Type B pancreatic cell (in vitro differentiated cells): Measurements from ENCODE around the gene SEH1L. TPM values are rescaled to one million over a fixed set of nuclear protein-coding genes. Genes with fewer than 3 reads are reported as not detected.

Experiments used
- DNase-seq: peaks from one replicate; pipeline ENCODE4 v3.0.0; 2021; ENCODE audit warnings: mixed read lengths; ENCODE audit not compliant: unreplicated experiment; ENCODE audit errors: extremely low spot score
- H3K27ac Mint-ChIP-seq: 2 replicates; pipeline ENCODE4 v1.8.0; 2021; ENCODE audit warnings: mild to moderate bottlenecking, mixed read lengths
- H3K27me3 Mint-ChIP-seq: 2 replicates; pipeline ENCODE4 v1.8.0; 2021; ENCODE audit warnings: mixed read lengths
- H3K36me3 Mint-ChIP-seq: 2 replicates; pipeline ENCODE4 v1.8.0; 2021; ENCODE audit warnings: mixed read lengths
- H3K4me1 Mint-ChIP-seq: one replicate; pipeline ENCODE4 v1.8.0; 2021; ENCODE audit warnings: mixed read lengths; ENCODE audit not compliant: unreplicated experiment
- H3K4me3 Mint-ChIP-seq: 2 replicates; pipeline ENCODE4 v1.8.0; 2021; ENCODE audit warnings: mild to moderate bottlenecking, mixed read lengths
- H3K9me3 Mint-ChIP-seq: 2 replicates; pipeline ENCODE4 v1.8.0; 2021; ENCODE audit warnings: mixed read lengths
- total RNA-seq: library from RNA; stranded (reverse); gene quantifications from 2 replicates; pipeline ENCODE4 v1.2.1, GENCODE V29; 2021; ENCODE audit warnings: low replicate concordance
- TF ChIP-seq, protein P1 (sequence below): fragments of 200-600 bp; sonication (generic); conservative IDR thresholded peaks from 2 replicates; pipeline ENCODE4 v1.5.0; 2021; ENCODE audit warnings: antibody characterized with exemption, mild to moderate bottlenecking

SEH1L gene
- total RNA-seq, 1 donor from 2014 or later, result 39.1 TPM

DNA sequence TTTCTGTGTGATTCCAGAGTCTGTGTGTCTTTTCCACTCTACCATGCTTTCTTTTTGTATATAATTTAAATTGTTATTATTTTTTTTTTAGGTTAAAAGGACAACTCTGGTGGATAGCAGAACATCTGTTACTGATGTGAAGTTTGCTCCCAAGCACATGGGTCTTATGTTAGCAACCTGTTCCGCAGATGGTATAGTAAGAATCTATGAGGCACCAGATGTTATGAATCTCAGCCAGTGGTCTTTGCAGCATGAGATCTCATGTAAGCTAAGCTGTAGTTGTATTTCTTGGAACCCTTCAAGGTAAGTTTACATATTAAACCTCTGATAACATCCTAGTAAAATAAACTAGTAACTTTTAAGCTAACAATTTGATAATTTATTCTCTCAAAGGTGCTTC is 15.3 kb downstream of the SEH1L start:
- H3K27me3 Mint-ChIP-seq, result no peaks in the 10 kb centered on the region
- peaks cover 4% of the 10 kb centered on the region for H3K4me1 Mint-ChIP-seq
- H3K27ac Mint-ChIP-seq, result no peak overlapping the region
- H3K9me3 Mint-ChIP-seq, result no peaks in the 10 kb centered on the region
- H3K36me3 Mint-ChIP-seq, result peaks cover 38% of the 10 kb centered on the region
- H3K4me3 Mint-ChIP-seq, result no peak overlapping the region
- DNase-seq, result no peak
- TF ChIP-seq, protein P1, sequence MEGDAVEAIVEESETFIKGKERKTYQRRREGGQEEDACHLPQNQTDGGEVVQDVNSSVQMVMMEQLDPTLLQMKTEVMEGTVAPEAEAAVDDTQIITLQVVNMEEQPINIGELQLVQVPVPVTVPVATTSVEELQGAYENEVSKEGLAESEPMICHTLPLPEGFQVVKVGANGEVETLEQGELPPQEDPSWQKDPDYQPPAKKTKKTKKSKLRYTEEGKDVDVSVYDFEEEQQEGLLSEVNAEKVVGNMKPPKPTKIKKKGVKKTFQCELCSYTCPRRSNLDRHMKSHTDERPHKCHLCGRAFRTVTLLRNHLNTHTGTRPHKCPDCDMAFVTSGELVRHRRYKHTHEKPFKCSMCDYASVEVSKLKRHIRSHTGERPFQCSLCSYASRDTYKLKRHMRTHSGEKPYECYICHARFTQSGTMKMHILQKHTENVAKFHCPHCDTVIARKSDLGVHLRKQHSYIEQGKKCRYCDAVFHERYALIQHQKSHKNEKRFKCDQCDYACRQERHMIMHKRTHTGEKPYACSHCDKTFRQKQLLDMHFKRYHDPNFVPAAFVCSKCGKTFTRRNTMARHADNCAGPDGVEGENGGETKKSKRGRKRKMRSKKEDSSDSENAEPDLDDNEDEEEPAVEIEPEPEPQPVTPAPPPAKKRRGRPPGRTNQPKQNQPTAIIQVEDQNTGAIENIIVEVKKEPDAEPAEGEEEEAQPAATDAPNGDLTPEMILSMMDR, result no peak

DNA sequence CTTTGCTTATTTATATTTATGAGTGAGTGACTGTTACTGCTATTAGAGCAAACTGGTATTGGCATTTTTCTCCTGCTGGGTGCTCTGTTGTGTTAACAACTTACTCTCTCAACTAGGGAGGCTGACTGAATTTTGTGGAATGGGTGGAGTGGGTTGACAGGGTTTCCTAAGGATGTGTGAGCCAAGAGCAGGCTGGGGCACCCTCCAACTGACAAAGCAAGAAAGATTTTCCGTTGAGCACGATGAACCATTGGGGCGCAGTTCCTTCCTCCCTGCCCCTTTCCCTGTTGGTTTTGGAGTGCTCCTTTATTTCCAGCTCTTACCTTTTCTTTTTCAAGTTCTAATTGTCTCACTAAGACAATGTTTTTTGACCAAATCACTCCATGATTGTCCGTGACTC is 20.3 kb downstream of the SEH1L start:
- H3K4me1 Mint-ChIP-seq, result no peaks in the 10 kb centered on the region
- no peaks in the 10 kb centered on the region for H3K27me3 Mint-ChIP-seq
- TF ChIP-seq, protein P1, result no peak
- no peak overlapping the region for H3K4me3 Mint-ChIP-seq
- H3K27ac Mint-ChIP-seq, result no peak overlapping the region
- no peak for DNase-seq
- peaks cover 46% of the 10 kb centered on the region for H3K36me3 Mint-ChIP-seq
- H3K9me3 Mint-ChIP-seq, result no peaks in the 10 kb centered on the region

DNA sequence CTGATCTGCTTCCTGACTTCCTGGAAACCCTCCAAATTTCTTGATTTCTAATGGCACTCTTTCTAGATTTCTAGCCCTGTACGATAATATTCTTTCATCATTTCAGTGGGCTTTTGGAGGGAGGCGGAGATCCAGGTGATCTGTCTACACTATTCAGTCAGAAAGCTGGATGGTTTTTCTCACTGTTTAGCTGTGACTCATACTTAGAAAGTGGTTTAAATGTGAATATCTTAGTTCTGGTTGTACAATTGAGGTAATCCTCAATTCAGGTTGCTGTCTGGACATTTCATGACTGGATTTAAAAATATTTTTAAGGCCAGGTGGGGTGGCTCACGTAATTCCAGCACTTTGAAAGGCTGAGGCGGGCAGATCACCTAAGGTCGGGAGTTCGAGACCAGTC is 20.8 kb downstream of the SEH1L start:
- Mint-ChIP-seq H3K4me3 (no peak overlapping the region), H3K27me3 (no peaks in the 10 kb centered on the region), H3K27ac (no peak overlapping the region), H3K36me3 (peaks cover 41% of the 10 kb centered on the region), H3K9me3 (no peaks in the 10 kb centered on the region), H3K4me1 (no peaks in the 10 kb centered on the region)
- TF ChIP-seq, protein P1, result no peak
- no peak for DNase-seq

DNA sequence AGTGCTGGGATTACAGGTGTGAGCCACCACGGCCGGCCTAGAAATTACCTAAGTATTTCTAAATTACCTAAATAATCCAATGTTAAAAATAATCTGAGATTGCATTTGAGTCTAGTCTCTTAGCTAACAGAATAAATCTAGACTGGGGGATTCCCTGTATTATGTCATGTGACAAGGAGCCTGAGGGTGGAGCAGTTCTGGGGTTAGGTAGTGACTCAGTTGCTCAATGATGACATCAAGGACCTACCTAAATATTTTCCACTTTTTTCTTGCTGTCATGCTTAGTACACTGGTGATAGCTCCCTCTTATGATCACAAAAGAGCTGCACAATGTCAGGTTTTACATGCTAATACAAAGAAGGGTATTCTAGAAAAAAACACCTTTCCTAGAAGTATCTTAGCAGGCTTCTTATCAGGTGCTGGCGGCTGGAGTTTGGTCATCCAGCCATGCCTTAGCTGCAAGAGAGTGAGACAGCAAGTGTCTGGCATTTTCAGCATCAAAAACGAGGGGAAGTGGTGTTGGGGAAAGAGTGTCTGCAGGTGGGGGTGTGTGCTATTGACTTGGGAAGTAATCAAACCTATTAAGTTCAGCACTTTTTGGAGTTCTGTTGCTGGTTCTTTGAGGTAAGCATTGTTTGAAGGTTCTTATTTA is 25.9 kb downstream of the SEH1L start:
- no peak for DNase-seq
- no peaks in the 10 kb centered on the region for H3K9me3 Mint-ChIP-seq

DNA sequence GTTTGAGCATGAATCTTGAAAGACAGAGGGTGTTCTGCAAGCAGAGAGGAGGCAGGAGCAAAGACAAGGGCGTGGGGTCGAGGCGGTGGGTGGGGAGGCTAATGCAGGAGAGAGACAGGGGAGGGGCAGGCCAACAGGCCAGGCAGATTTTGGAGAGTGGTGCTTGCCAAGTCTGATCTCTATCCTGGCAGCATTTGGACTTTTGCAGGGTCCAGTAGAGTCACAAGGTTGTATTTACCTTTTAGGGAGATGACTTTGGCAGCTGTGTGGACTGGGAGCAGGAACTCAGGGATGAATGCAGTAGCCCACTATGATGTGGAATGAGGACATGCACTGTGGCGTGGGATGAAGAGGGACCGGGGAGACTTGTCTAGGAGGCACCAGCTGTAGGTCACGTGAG is 27.7 kb downstream of the SEH1L start:
- H3K4me1 Mint-ChIP-seq, result no peaks in the 10 kb centered on the region
- H3K27me3 Mint-ChIP-seq, result no peaks in the 10 kb centered on the region
- peaks cover 42% of the 10 kb centered on the region for H3K36me3 Mint-ChIP-seq
- no peak overlapping the region for H3K27ac Mint-ChIP-seq
- H3K4me3 Mint-ChIP-seq, result no peak overlapping the region
- DNase-seq, result no peak
- H3K9me3 Mint-ChIP-seq, result no peaks in the 10 kb centered on the region
- TF ChIP-seq, protein P1, result no peak

More for the DNA sequence above, 25.9 kb downstream of the SEH1L start:
- H3K27ac Mint-ChIP-seq, result no peak overlapping the region
- no peak overlapping the region for H3K4me3 Mint-ChIP-seq
- no peaks in the 10 kb centered on the region for H3K4me1 Mint-ChIP-seq
- H3K27me3 Mint-ChIP-seq, result no peaks in the 10 kb centered on the region
- peaks cover 44% of the 10 kb centered on the region for H3K36me3 Mint-ChIP-seq
- TF ChIP-seq, protein P1, result no peak
